ENCODE data around the gene PACRG.

The PACRG gene

GRCh38 chr6:162868397-162868796, 140.6 kb downstream of the PACRG start:
- FAIRE-seq = no peak

GRCh38 chr6:162871966-162872365, 144.2 kb downstream of the PACRG start:
- no peak for FAIRE-seq

GRCh38 chr6:162873537-162873936, 145.8 kb downstream of the PACRG start:
- no peak for FAIRE-seq

- no peak for FAIRE-seq
Measured at GRCh38 chr6:162875070-162875469, 147.3 kb downstream of the PACRG start.

GRCh38 chr6:162882801-162883481, 155.2 kb downstream of the PACRG start:
- no peak for FAIRE-seq

GRCh38 chr6:162887981-162888689, 160.4 kb downstream of the PACRG start:
- no peak for FAIRE-seq

- no peak for FAIRE-seq
Measured at GRCh38 chr6:162889303-162889702, 161.5 kb downstream of the PACRG start.

GRCh38 chr6:162898011-162898410, 170.2 kb downstream of the PACRG start:
- no peak for FAIRE-seq

- no peak for FAIRE-seq
Measured at GRCh38 chr6:162899148-162899547, 171.4 kb downstream of the PACRG start.

GRCh38 chr6:162900503-162900902, 172.7 kb downstream of the PACRG start:
- no peak for FAIRE-seq

- no peak for FAIRE-seq
Measured at GRCh38 chr6:162904069-162904663, 176.4 kb downstream of the PACRG start.

GRCh38 chr6:162906479-162906878, 178.7 kb downstream of the PACRG start:
- no peak for FAIRE-seq

- no peak for FAIRE-seq
Measured at GRCh38 chr6:162907876-162908481, 180.2 kb downstream of the PACRG start.

GRCh38 chr6:162913206-162913605, 185.4 kb downstream of the PACRG start:
- FAIRE-seq = no peak

- FAIRE-seq = no peak
Measured at GRCh38 chr6:162917506-162917905, 189.7 kb downstream of the PACRG start.

GRCh38 chr6:162921062-162921461, 193.3 kb downstream of the PACRG start:
- no peak for FAIRE-seq

- FAIRE-seq = no peak
Measured at GRCh38 chr6:162921510-162922040, 193.8 kb downstream of the PACRG start.

GRCh38 chr6:162922563-162923166, 194.9 kb downstream of the PACRG start:
- FAIRE-seq = no peak

GRCh38 chr6:162934844-162935243, 207.1 kb downstream of the PACRG start:
- no peak for FAIRE-seq

- no peak for FAIRE-seq
Measured at GRCh38 chr6:162940426-162940825, 212.7 kb downstream of the PACRG start.

- no peak for FAIRE-seq
Measured at GRCh38 chr6:162941128-162941527, 213.4 kb downstream of the PACRG start.

GRCh38 chr6:162942866-162943265, 215.1 kb downstream of the PACRG start:
- FAIRE-seq = no peak

- no peak for FAIRE-seq
Measured at GRCh38 chr6:162943369-162943768, 215.6 kb downstream of the PACRG start.

All from islet of Langerhans (tissue), 1 donor.